ENCODE measurements around the gene TNK1. TPM values are rescaled to one million over a fixed set of nuclear protein-coding genes. Genes with fewer than 3 reads are reported as not detected.

TNK1 gene
- total and polyA plus RNA-seq, 2 donors (not counting 1 experiment from before 2014, with no cell fraction given) = 11.7 to 23.7 TPM

DNA sequence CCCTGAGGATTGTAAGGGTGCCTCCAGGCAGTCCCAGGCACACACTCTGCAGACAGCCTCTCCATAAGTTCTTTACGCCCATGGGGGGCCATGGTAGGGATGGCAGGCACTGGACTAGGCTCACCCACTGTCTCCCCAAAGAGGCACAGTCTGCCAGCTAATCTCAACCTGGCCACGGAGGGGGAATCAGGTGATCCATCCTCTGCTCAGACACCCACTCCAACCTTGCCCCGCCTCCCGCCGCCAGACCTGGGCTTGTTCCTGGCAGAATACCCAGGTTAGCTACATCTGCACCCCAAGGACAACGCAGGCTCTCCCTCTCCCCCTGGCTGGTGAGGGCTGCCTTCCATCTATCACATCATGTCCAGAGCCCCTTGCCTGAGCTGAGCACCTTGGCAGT, 28.0 kb downstream of the TNK1 start:
- Histone ChIP-seq H3K27ac (ENCODE audit: low read length in 2 of 2) (no peak overlapping the region), H3K9me3 (ENCODE audit: control extremely low read depth in 1 of 3, control insufficient read depth in 2 of 3, insufficient read depth in 1 of 3, low read length in 2 of 3) (peaks cover 0 to 4% (median 0%) of the 10 kb centered on the region in 3 donors), H3K4me2 (replicated peaks; ENCODE audit: low read depth, low read length, poor library complexity, severe bottlenecking) (peak overlapping the region; percentile 65), H3K79me2 (ENCODE audit: control insufficient read depth, insufficient read depth, low read length) (no peaks in the 10 kb centered on the region), H3K4me1 (ENCODE audit: control insufficient read depth in 2 of 2, insufficient read depth in 2 of 2, low read length in 2 of 2) (peaks cover 7 to 13% of the 10 kb centered on the region in 2 donors), H3K9ac (ENCODE audit: low read length) (no peak overlapping the region), H3K27me3 (replicated peaks in 1 of 4; ENCODE audit: control extremely low read depth in 1 of 4, control insufficient read depth in 3 of 4, insufficient read depth in 4 of 4, low read length in 3 of 4) (peaks cover 0 to 33% (median 4%) of the 10 kb centered on the region in 4 experiments), H3K4me3 (ENCODE audit: control extremely low read depth in 1 of 5, extremely low read depth in 1 of 5, insufficient read depth in 1 of 5, low read depth in 2 of 5, low read length in 4 of 5) (no peak overlapping the region), H3K36me3 (replicated peaks in 1 of 2; ENCODE audit: control extremely low read depth in 1 of 2, control insufficient read depth in 1 of 2, extremely low read depth in 1 of 2, insufficient read depth in 2 of 2, low read length in 1 of 2) (no peaks in the 10 kb centered on the region), H2AFZ (ENCODE audit: insufficient read depth, low read depth, low read length, poor library complexity, severe bottlenecking) (no peak overlapping the region), H4K20me1 (ENCODE audit: control insufficient read depth, insufficient read depth, low read length, poor library complexity, severe bottlenecking) (no peaks in the 10 kb centered on the region)
- Mint-ChIP-seq H3K4me1 (peaks cover 12% of the 10 kb centered on the region), H3K4me3 (no peak overlapping the region), H3K27ac (no peak overlapping the region), H3K9me3 (ENCODE audit: insufficient read depth) (no peaks in the 10 kb centered on the region), H3K27me3 (peaks cover 32% of the 10 kb centered on the region)
- intact Hi-C loops (cut with micrococcal nuclease) = no loop called here
- TF ChIP-seq EZH2 (IDR thresholded peaks at IDR 0.05; ENCODE audit: borderline replicate concordance, insufficient read depth, low read depth, low read length, poor library complexity, severe bottlenecking) = no peak
- TF ChIP-seq CTCF (IDR thresholded peaks at IDR 0.05) = no peak
- CTCF ChIA-PET = no interaction called here
- ATAC-seq (ENCODE audit: low read depth) (no peak), DNase-seq (no peak)
- POLR2A ChIA-PET = interaction anchor here (0.5 kb wide), 1 partner anchor 106 kb away, joined by 3 read pairs; no protein-coding TSS in a partner anchor
- WGBS (ENCODE audit: insufficient coverage) = 82% methylated on average over 6 of the region's 6 CpGs

DNA sequence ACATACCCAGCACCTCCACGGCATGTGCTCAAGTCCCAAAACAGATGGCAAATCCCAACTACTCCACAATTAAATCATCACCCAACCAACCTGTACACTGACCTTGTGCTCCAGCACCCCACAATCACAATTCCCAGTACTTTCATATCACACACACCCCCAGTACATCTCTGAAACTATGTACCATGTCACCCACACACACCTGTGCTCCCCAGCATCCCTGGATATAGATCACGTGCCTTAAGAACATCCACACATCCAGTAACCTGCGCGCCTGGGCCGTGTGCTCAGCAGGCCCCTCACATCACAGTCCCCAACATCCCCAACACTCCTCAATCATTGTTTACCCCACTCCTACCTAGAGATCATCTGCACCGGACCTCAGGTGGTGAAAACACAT, 28.8 kb downstream of the TNK1 start:
- Histone ChIP-seq H3K9ac (ENCODE audit: low read length) (no peak overlapping the region), H3K36me3 (replicated peaks in 1 of 2; ENCODE audit: control extremely low read depth in 1 of 2, control insufficient read depth in 1 of 2, extremely low read depth in 1 of 2, insufficient read depth in 2 of 2, low read length in 1 of 2) (no peaks in the 10 kb centered on the region), H4K20me1 (ENCODE audit: control insufficient read depth, insufficient read depth, low read length, poor library complexity, severe bottlenecking) (no peaks in the 10 kb centered on the region), H2AFZ (ENCODE audit: insufficient read depth, low read depth, low read length, poor library complexity, severe bottlenecking) (no peak overlapping the region), H3K4me3 (ENCODE audit: control extremely low read depth in 1 of 5, extremely low read depth in 1 of 5, insufficient read depth in 1 of 5, low read depth in 2 of 5, low read length in 4 of 5) (no peak overlapping the region), H3K27ac (ENCODE audit: low read length in 2 of 2) (no peak overlapping the region), H3K4me2 (replicated peaks; ENCODE audit: low read depth, low read length, poor library complexity, severe bottlenecking) (no peak overlapping the region), H3K4me1 (ENCODE audit: control insufficient read depth in 2 of 2, insufficient read depth in 2 of 2, low read length in 2 of 2) (peaks cover 7 to 13% of the 10 kb centered on the region in 2 donors), H3K79me2 (ENCODE audit: control insufficient read depth, insufficient read depth, low read length) (no peaks in the 10 kb centered on the region), H3K27me3 (replicated peaks in 1 of 4; ENCODE audit: control extremely low read depth in 1 of 4, control insufficient read depth in 3 of 4, insufficient read depth in 4 of 4, low read length in 3 of 4) (peaks cover 0 to 33% (median 4%) of the 10 kb centered on the region in 4 experiments), H3K9me3 (ENCODE audit: control extremely low read depth in 1 of 3, control insufficient read depth in 2 of 3, insufficient read depth in 1 of 3, low read length in 2 of 3) (peaks cover 0 to 4% (median 0%) of the 10 kb centered on the region in 3 donors)
- peaks cover 32% of the 10 kb centered on the region for H3K27me3 Mint-ChIP-seq
- no peak for TF ChIP-seq CTCF (IDR thresholded peaks at IDR 0.05)
- no peak for TF ChIP-seq EZH2 (IDR thresholded peaks at IDR 0.05; ENCODE audit: borderline replicate concordance, insufficient read depth, low read depth, low read length, poor library complexity, severe bottlenecking)
- ATAC-seq (ENCODE audit: low read depth) (no peak), DNase-seq (no peak)
- H3K9me3 Mint-ChIP-seq (ENCODE audit: insufficient read depth) = no peaks in the 10 kb centered on the region
- CTCF ChIA-PET = no interaction called here
- WGBS (ENCODE audit: insufficient coverage) = 94% methylated on average over 6 of the region's 6 CpGs
- H3K27ac Mint-ChIP-seq = no peak overlapping the region
- peaks cover 6% of the 10 kb centered on the region for H3K4me1 Mint-ChIP-seq
- H3K4me3 Mint-ChIP-seq = no peak overlapping the region
- intact Hi-C loops (cut with micrococcal nuclease) = no loop called here
- POLR2A ChIA-PET = no interaction called here

Measured in B cell (primary cell).